GM21576 (cell line): ENCODE data around the gene LMF1.
"Not testable (repeated sequence)": the region's sequence is repeated elsewhere in the genome, so short reads cannot be mapped to it uniquely, and the experiment has no call there.

ENCODE experiments used
- ATAC-seq: cut with Tn5 transposase; IDR thresholded peaks from one replicate; pipeline ENCODE4 v1.9.1; 2021; ENCODE audit warnings: mild to moderate bottlenecking, moderate library complexity; ENCODE audit not compliant: unreplicated experiment

Gene LMF1

DNA sequence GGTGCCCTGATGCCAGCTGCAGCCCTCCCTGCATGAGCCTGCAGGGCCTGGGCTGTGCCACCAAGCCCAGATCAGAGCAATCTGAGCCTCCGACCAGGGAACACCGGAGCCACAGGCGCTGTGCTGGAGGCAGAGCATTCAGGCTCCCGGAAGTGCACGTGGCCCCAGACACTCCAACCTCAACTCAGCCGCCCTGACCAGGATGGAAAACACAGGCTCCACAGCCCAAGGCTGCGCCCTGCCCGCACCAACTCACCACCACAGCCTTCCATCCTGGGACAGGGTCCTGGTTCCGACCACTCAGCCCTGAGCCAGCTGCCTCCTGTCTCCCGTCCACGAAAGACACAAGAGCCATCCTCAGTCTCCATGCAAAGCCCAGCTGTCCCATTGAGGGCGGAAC is 18.5 kb downstream of the LMF1 start:
- no peak for ATAC-seq

DNA sequence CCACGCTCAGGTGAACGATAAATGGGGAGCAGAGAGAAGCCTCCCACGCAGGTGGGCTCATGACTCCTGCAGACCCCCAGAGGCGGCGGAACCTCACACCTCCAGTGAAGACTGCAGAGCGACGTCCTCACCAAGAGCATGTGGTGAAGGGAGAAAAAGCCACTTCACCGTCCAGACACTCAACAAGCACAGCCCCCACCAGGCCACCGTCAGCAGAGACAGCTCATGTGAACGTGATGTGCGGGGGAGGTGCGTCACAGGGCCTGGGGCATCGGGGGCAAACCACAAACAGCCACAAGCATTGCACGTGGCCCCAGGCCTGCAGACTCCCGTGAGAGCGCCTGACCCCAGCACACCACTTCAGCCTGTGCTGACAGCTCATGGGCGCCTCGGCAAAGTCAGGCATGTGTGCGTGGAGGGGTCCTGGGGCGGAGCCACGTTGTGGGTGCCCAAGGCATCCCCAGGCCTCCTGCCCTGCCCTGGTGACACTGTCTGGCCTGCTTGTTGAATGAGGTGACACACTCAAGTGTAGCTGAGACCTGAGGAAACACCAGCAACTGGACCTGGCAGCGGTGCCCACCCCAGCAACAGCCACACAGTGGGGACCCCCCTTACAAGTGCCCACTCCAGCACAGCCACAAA is 19.0 kb downstream of the LMF1 start:
- no peak for ATAC-seq

DNA sequence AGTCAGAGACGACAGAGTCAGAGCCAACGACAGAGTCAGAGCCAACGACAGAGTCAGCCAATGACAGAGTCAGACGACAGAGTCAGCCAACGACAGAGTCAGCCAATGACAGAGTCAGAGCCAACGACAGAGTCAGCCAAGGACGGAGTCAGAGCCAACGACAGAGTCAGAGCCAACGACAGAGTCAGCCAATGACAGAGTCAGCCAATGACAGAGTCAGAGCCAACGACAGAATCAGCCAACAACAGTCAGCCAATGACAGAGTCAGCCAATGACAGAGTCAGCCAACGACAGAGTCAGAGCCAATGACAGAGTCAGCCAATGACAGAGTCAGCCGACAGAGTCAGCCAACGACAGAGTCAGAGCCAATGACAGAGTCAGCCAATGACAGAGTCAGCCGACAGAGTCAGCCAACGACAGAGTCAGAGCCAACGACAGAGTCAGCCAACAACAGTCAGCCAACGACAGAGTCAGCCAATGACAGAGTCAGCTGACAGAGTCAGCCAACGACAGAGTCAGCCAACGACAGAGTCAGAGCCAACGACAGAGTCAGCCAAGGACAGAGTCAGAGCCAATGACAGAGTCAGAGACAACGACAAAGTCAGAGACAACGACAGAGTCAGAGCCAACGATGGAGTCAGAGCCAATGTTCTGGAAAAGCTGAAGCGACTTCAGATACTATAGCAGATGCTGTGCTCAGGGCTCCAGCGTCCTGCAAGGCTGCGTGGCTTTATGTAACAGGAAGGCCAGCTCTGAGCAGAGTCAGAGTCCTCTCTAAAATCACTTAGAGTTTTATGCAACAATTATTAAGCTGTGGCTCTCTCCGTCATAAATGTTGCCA is 19.8 kb downstream of the LMF1 start:
- not testable (repeated sequence) for ATAC-seq

DNA sequence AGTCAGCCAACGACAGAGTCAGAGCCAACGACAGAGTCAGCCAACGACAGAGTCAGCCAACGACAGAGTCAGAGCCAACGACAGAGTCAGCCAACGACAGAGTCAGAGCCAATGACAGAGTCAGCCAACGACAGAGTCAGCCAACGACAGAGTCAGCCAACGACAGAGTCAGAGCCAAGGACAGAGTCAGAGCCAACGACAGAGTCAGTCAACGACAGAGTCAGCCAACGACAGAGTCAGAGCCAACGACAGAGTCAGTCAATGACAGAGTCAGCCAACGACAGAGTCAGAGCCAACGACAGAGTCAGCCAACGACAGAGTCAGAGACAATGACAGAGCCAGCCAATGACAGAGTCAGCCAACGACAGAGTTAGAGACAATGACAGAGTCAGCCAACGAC is 22.0 kb downstream of the LMF1 start:
- not testable (repeated sequence) for ATAC-seq

DNA sequence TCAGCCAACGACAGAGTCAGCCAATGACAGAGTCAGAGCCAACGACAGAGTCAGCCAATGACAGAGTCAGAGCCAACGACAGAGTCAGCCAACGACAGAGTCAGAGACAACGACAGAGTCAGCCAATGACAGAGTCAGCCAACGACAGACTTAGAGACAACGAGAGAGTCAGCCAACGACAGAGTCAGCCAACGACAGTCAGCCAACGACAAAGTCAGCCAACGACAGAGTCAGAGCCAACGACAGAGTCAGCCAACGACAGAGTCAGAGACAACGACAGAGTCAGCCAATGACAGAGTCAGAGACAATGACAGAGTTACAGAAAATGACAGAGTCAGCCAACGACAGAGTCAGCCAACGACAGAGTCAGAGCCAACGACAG is 22.9 kb downstream of the LMF1 start:
- ATAC-seq, result not testable (repeated sequence)

DNA sequence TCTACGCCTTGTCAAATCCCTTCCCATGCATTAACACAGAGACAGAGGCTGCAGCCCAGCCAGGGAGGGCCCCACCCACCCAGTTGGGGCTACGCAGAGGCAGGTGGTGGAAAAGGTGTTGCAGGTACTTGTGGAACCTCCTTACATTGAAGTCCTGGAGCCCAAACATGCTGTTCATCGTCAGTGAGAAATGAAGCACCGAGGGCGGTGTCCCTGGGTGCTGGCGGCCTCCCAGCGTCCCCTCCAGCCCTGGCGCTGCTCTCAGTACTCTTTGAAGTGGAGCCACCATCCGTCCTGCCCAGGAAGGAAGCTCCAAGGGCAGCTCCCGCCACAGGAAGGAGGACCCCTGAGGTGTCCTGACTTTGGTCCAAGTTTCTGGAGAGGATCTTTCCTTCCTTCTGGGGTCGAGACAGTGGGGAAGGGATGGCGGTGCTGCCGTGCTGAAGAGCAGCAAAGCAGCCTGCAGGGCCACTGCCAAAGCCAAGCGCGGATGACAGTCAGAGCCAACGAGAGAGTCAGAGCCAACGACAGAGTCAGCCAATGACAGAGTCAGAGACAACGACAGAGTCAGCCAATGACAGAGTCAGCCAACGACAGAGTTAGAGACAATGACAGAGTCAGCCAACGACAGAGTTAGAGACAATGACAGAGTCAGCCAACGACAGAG is 23.4 kb downstream of the LMF1 start:
- ATAC-seq, result no peak

DNA sequence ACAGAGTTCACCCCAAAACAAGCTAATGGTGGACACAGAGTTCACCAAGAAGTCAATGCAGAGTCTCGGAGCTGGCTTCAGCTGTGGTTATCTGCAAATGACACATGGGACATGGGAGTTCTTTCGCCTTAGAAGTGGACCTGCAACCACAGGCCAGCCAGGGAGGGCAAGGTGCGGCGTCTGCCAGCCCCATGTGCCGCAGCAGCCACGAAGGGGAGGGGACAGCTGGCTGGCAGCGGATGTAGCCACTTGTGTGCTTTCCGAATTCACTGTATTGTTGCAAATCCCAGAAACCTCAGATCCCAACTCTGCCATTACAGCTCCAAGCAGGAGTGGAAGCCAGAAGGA is 24.8 kb downstream of the LMF1 start:
- no peak for ATAC-seq

DNA sequence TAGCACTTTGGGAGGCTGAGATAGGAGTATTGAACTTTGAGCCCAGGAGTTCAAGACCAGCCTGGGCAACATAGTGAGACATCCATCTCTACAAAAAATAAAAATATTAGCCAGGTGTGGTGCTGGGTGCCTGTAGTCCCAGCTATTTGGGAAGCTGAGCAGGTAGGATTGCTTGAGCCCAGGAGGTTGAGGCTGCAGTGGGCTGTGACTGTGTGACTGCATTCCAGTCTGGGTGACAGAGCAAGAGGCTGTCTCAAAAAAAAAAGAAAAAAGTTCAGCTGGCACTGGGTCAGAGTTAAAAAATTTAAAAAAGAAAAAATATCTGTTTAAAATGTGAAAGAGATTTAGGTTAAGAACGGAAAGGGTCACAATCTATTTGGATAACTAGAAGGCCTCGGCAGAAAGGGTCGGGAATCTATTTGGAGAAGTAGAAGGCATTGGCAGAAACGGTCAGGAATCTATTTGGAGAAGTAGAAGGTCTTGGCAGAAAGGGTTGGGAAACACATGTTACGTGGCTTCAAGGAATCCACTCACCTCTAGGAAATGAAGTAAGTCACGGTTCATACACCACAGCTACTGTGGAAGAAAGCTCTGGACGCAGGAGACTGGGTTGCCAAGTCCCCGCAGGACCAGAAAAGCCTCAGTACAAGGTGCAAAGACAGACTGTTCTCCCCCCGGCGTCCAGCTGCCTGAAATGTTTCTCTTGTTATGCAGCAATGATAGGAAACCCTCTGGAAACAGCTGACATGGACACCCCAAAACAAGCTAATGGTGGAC is 25.3 kb downstream of the LMF1 start:
- ATAC-seq, result no peak

DNA sequence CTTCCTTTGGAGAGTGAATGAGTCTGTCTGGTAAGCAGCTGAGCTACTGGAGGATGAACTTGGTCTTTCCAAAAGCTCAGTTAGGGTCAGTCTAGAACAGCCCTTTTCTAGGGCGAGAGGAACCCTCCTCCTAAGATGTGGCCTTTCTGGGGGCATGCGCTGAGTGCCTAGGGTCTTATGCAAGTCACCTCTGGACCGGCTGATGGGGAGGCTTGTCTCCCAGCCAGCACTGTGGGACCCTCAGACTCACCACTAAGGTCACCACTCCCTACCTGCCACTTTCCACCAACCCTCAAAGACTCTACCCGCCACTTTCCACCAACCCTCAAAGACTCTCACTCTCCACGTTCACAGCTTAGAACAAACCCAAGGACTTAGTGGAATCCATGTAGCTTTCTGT is 26.8 kb downstream of the LMF1 start:
- no peak for ATAC-seq

DNA sequence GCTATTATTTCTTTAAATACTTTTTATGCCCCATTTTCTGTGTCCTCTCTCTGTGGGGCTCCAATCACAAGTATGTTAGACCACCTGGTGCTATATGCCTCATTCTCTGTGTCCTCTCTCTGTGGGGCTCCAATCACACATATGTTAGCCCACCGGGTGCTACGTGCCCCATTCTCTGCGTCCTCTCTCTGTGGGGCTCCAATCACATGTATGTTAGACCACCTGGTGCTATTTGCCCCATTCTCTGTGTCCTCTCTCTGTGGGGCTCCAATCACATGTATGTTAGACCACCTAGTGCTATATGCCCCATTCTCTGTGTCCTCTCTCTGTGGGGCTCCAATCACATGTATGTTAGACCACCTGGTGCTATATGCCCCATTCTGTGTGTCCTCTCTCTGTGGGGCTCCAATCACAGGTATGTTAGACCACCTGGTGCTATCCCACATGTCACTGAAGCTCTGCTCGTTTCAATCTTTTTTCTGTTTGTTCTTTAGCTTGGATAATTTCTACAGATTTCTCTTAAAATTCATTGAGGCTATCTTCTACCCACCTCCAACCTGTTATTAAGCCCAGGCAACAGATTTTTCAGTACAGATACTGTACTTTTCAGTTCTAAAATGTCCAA is 28.2 kb downstream of the LMF1 start:
- ATAC-seq, result no peak

DNA sequence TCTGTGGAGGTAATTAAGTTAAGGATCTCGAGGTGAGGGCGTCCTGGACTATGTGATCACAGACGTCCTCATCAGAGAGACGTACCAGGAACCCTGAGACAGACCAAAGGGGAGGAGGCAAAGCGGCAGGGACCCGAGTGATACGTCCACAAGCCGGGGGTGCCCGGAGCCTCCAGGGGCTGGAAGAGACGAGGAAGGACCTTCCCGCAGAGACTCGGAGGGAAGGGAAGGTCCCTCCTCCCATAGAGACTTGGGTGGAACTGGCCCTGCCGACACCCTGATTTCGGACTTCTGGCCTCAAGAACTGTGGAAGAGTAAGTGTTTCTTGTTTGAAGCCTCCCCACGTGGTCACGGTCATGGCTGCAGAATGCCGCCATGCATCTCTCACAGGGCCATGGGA is 30.8 kb downstream of the LMF1 start:
- ATAC-seq, result no peak

DNA sequence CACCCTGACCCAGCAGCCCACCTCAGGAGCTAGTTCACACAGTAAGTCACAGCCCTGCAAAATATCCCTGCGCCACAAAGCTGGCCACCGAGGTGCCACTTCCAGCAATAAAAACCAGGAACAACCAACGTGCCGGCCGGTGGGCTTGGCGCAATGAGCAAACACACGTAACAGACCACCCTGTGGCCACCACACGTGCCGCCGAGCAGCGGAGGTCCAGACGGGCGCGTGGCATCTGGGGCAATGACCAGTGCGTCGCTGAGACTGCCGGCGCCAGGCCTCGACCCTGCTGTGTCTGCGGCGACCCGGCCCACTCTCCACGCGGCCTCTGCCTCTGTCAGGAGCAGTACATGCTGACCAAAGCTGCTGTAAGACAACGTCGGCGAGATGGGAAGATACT is 31.5 kb downstream of the LMF1 start:
- no peak for ATAC-seq

DNA sequence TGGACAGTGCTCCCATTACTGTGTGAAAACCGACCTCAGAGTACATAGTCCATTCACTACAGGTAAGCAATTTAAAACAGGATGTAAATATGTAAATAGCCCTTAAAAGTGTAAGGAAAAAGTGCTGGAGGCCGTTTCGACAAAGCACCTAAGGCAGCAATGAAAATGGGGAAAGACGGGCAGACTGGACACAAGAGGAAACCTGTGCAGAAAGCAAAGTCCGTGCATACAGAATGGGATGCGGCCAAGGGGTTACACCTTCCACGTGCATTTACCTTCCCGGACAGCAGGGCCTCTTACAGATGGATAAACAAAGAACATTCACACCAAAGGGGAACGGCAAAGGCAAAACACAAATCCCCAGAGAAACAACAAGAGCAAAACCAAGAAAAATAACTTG is 32.0 kb downstream of the LMF1 start:
- no peak for ATAC-seq

DNA sequence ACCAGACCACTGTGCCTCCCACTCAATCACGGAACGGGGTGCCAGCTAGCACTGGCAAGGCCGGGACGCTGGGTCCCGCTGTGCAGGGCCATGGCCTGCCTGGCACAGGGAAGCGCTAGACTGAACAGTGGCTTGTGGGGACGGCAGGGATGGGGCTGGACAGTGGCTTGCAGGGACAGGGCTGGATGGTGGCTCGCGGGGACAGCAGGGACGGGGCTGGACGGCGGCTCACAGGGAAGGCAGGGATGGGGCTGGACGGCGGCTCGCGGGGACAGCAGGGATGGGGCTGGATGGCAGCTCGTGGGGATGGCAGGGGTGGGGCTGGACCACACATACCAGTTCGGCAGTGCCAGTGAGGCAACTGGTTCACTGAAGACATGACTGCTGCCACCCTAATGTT is 32.6 kb downstream of the LMF1 start:
- ATAC-seq, result no peak

DNA sequence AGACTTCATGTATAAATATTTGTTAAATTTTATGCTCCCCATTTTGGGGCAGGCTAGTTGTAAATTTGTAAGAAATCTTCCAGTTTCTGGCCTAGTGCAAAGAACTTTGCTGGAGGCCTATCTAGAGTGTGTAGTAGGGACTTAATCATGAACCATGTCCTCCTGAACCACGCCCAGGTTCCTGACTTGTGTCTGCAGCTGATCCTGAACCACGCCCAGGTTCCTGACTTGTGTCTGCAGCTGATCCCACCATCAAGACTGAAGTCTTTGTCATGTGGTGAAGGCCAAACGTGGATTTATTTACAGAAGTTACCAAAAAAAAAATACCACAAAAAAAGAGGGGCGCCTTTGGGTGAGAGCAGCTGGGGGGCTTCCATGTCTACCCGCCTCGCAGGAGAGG is 33.1 kb downstream of the LMF1 start:
- ATAC-seq, result no peak

DNA sequence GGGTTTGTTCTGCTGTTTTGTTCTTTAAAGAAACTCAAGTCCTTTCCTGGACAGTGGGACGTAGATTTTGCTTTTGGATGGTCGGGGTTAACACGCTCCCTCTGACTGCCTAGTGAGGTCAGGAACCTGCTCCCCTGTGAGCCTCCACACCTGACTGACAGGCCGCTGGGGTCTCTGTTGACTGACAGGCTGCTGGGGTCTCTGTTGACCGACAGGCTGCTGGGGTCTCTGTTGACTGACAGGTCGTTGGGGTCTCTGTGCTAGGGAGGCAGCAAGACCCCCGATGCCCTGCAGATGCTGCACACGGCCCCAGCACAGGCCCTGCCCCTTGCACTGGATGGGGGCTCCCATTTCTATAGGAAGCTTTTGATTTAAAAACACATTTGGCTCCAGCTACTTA is 33.5 kb downstream of the LMF1 start:
- ATAC-seq, result no peak

DNA sequence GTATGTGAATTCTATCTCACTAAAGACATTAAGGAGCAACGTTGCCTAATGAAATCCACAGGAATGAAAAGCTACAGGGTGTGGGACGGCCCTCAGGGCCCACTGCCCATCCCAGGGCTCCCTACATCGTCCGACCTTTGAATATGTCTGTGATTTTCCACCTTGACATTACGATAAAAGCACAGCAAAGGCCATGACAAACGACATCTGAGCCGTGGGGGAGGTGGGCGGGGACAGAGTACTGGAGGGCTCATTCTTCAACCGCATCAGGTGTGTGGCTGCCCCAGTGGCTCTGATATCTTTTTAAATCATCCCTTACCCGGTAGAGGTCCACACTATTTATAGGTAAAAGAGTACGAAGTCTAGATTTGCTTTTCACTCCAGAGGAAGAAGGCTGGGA is 35.1 kb downstream of the LMF1 start:
- ATAC-seq, result no peak

DNA sequence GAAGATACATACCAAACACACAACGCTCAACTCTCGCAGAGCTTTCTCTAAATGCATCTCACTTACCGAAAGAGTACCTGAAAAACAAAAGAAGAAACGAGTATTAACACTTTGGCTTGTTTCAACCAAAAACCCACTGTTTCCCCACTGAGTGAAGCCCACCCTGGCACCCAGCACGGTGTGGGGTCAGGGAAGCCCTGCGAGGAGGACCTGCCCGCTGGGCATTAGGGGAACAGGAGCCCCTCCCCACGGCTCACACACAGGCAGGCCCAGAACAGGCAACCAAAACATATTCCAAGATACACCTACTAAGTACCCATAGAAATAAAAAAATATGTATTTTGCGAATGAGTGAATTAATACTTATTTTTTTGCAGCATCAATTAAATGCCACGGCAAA is 36.6 kb downstream of the LMF1 start:
- ATAC-seq, result no peak

DNA sequence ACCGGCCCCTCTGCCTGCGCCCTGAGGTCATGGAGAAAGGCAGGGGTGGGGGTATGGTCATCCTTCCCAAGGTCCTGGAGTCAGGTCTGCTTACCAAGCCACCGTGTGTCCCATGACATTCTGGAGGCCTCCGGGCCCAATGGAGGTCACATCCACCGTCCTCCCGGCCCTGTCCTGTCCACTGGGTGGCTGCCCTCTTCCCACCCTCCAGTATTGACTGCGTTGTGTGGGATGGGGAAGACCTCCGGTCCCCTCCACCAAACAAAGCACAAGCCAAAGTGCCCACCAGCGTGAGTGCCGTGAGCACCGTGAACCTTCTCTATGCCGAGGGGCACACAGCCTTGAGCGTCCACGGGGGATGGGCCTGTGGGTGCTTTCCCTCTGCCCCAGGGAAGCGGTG is 37.2 kb downstream of the LMF1 start:
- ATAC-seq, result no peak

DNA sequence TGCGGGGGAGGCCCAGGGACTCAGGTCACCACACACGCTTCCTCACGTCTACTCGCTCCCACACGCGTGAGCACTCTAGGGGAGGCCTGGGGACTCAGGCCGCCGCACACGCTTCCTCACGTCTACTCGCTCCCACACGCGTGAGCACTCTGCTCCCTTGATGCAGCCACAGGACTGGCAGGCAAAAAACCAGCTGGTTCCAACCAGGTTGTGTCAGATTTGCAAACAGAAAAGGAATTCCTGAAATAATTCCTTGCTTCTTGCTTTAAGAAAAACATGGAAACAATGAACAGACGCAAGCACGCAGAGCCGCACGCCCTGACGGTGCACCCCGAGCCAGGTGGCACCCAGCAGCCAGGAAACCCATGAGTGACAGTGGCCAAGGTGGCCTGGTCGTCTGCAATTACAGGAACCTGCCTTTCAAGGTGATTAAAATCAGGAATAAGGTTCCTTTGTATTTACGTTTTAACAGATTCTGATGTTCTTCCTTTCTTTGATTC is 37.9 kb downstream of the LMF1 start:
- ATAC-seq, result no peak
